GM18951 (cell line): ENCODE results near the gene IFNGR2.

Experiments
- POLR2A ChIP-seq: IDR thresholded peaks from 4 replicates; pipeline ENCODE4 v1.6.1; 2011; ENCODE audit warnings: mild to moderate bottlenecking; ENCODE audit not compliant: insufficient read length, insufficient read depth; ENCODE audit errors: extremely low read depth
- in situ Hi-C: fragments of 300-500 bp; cut with MboI; formaldehyde crosslinking; loops from one replicate; pipeline ENCODE4 v1.12.0; 2022; ENCODE audit warnings: low sequenced_read_pairs, mixed read lengths, inconsistent platforms; ENCODE audit not compliant: unreplicated experiment

IFNGR2 gene

DNA sequence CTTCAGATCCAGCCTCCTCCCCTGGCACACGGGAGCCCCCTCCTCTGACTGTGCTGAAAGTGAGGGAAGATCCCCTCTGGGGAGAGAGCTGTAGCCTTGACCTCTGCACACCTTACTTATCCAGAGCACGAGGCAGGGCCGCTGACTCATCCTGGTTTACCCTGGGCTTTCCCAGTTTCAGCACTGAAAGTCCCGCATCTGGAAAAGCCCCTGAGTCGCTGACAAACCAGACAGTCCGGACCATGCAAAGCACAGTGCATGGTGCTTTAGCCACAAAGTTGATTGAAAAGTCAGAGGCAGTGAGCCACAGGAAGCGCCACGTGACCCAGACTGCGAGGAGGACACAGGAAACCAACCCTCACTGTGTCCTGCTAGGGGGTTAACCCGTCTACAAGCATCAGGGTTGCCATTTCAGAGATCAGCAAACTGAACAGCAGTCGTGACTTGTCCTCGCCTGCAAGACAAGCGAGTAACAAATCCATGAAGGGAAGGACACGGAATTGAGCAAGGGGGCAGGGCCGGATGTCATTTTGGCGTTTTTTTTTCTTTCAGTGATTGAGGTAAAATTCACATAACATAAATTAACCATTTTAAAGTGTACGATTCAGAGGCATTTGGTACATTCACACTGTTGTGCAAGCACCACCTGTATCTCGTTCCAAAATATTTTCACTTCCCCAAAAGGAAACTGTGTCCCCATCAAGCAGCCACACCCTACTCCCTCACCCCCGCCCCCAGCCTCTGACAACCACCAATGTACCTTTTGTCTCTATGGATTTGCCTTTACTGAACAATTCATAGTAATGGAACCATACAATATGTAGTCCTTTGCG is 19.9 kb upstream of the IFNGR2 start:
- in situ Hi-C loops = no loop called here
- peak; percentile 50 for TF ChIP-seq POLR2A

DNA sequence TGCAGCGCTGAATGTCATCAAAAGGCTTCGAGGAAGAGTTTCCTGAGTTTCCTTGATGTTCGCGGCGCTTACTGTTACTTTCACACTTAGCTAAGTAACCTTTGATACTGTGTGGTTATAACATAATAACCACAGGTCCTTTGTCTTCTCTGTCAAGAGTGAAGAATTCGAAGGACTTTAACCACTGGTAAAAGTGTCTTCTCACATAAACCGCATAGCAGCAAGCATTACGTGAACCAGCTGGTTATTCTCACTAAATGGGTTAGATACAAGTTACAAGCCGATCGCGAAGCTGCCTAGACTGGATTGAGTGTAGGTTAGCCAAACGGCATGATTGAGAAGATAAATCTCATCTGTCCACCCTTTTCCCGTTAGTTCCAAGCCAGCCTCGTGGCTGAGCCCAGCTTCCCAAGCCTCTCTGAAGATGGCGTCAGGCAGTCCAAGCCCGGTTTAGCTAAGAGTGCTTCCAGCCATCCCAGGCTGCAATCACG is 18.3 kb upstream of the IFNGR2 start:
- no peak for TF ChIP-seq POLR2A
- in situ Hi-C loops = no loop called here

GRCh38 chr21:33386222-33386784 is 16.9 kb upstream of the IFNGR2 start:
- in situ Hi-C loops = no loop called here

GRCh38 chr21:33387294-33387693 is 15.9 kb upstream of the IFNGR2 start:
- in situ Hi-C loops = no loop called here
- no peak for TF ChIP-seq POLR2A

More at GRCh38 chr21:33386222-33386784, 16.9 kb upstream of the IFNGR2 start:
- no peak for TF ChIP-seq POLR2A

DNA sequence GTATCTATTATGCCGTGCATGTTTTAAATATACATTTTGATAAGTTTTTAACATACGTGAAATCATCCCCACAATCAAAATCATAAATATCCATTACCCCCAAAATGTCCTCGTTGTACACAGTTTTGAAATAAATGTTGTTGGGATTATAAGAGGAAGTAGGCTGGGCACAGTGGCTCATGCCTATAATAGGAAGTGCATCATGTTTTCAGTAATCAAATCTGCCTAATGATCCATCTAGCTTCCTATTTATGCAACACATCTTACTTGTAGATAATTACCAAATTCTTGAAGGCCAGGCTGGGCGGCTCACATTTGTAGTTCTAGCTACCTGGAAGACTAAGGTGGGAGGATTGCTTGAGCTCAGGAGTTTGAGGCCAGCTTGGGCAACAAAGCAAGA is 15.0 kb upstream of the IFNGR2 start:
- in situ Hi-C loops = no loop called here

GRCh38 chr21:33390479-33390878 is 12.7 kb upstream of the IFNGR2 start:
- no peak for TF ChIP-seq POLR2A
- in situ Hi-C loops = no loop called here

More for the DNA sequence above, 15.0 kb upstream of the IFNGR2 start:
- no peak for TF ChIP-seq POLR2A

- in situ Hi-C loops = no loop called here
Observed at GRCh38 chr21:33391656-33392055, 11.6 kb upstream of the IFNGR2 start.

DNA sequence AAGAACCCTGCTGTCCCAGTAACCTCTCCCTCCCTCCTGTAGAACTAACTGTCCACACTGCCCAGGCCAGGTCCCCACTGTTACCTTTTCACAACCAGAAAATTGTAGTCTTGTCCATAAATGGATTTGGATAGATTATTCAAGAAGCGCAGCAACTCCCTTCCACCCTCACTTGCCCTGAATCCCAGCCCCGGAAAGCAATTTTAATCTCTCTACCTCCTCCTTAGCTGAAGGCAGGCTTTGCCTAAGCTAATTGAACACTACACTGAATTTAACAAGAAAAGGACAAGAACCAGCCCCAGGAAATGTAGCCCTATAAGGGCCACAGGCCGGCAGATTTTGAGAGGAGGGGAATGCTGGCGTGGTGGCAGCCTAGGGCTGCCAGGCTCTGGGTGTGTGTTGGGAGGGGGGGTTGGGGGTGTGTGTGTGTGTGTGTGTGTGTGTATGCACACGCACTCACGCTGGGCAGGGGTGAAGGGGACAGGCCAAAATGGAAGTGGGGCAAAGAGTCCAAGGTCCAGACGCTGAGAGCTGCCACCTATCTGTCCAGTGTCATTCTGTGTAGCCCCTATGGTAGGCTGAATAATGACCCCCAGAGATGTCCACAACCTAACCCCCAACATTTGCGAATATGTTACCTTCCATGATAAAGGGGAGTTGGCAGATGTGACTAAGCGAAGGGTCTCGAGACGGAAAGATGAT is 10.8 kb upstream of the IFNGR2 start:
- in situ Hi-C loops = no loop called here
- TF ChIP-seq POLR2A = no peak

More at GRCh38 chr21:33391656-33392055, 11.6 kb upstream of the IFNGR2 start:
- TF ChIP-seq POLR2A = no peak

GRCh38 chr21:33393348-33393747 is 9.9 kb upstream of the IFNGR2 start:
- in situ Hi-C loops = no loop called here

GRCh38 chr21:33394260-33394659 is 9.0 kb upstream of the IFNGR2 start:
- in situ Hi-C loops = no loop called here
- TF ChIP-seq POLR2A = no peak

More at GRCh38 chr21:33393348-33393747, 9.9 kb upstream of the IFNGR2 start:
- TF ChIP-seq POLR2A = no peak

DNA sequence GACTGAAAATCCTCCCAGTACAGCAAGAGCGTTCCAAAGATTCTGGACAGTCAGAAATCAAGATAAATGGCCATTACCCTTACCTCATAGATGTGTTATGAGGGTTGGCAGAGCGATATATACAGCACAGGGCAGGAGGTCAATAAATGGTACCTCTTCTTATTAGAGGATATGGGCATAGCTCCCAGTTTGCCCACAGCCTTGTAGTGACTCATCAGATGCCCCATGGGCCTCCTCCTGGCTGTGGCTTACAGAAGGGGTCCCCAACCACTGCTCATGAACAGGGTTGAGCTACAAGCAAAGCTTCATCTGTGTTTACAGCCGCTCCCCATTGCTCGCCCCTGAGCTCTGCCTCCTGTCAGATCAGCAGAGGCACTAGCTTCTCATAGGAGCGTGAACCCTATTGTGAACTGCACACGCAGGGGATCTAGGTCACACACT is 7.3 kb upstream of the IFNGR2 start:
- in situ Hi-C loops = no loop called here
- no peak for TF ChIP-seq POLR2A

- TF ChIP-seq POLR2A = no peak
- in situ Hi-C loops = no loop called here
Observed at GRCh38 chr21:33396436-33396835, 6.8 kb upstream of the IFNGR2 start.

GRCh38 chr21:33396951-33397350 is 6.3 kb upstream of the IFNGR2 start:
- TF ChIP-seq POLR2A = no peak
- in situ Hi-C loops = no loop called here
